ENCODE data around the gene AIF1.

Gene AIF1

GRCh38 chr6:31630177-31630934, 15.3 kb downstream of the AIF1 start:
- TF ChIP-seq CTCF (IDR thresholded peaks at IDR 0.05; ENCODE audit: low read depth, low read length, missing control alignments), result no peak
- DNase-seq (ENCODE audit: extremely low read depth, low read depth), result no peak
- no peak overlapping the region for H3K4me3 ChIP-seq (replicated peaks; ENCODE audit: low read depth, low read length)

GRCh38 chr6:31631209-31631608, 16.2 kb downstream of the AIF1 start:
- no peak overlapping the region for H3K4me3 ChIP-seq (replicated peaks; ENCODE audit: low read depth, low read length)

GRCh38 chr6:31631681-31632278, 16.7 kb downstream of the AIF1 start:
- DNase-seq (ENCODE audit: extremely low read depth, low read depth), result no peak
- no peak for TF ChIP-seq CTCF (IDR thresholded peaks at IDR 0.05; ENCODE audit: low read depth, low read length, missing control alignments)
- no peak overlapping the region for H3K4me3 ChIP-seq (replicated peaks; ENCODE audit: low read depth, low read length)

More at GRCh38 chr6:31631209-31631608, 16.2 kb downstream of the AIF1 start:
- no peak for DNase-seq (ENCODE audit: extremely low read depth, low read depth)
- no peak for TF ChIP-seq CTCF (IDR thresholded peaks at IDR 0.05; ENCODE audit: low read depth, low read length, missing control alignments)

- H3K4me3 ChIP-seq (replicated peaks; ENCODE audit: low read depth, low read length), result no peak overlapping the region
- no peak for DNase-seq (ENCODE audit: extremely low read depth, low read depth)
- no peak for TF ChIP-seq CTCF (IDR thresholded peaks at IDR 0.05; ENCODE audit: low read depth, low read length, missing control alignments)
These were observed 17.4 kb downstream of the AIF1 start for GRCh38 chr6:31632279-31632946.

- no peak for TF ChIP-seq CTCF (IDR thresholded peaks at IDR 0.05; ENCODE audit: low read depth, low read length, missing control alignments)
- no peak overlapping the region for H3K4me3 ChIP-seq (replicated peaks; ENCODE audit: low read depth, low read length)
- no peak for DNase-seq (ENCODE audit: extremely low read depth, low read depth)
These were observed 18.4 kb downstream of the AIF1 start for GRCh38 chr6:31633447-31633846.

GRCh38 chr6:31634131-31634530, 19.1 kb downstream of the AIF1 start:
- TF ChIP-seq CTCF (IDR thresholded peaks at IDR 0.05; ENCODE audit: low read depth, low read length, missing control alignments), result no peak
- no peak overlapping the region for H3K4me3 ChIP-seq (replicated peaks; ENCODE audit: low read depth, low read length)
- no peak for DNase-seq (ENCODE audit: extremely low read depth, low read depth)
